Activated CD8-positive, alpha-beta T cell treated with anti-CD3 and anti-CD28 coated beads, Interleukin-2, amount 10 ng/mL, durations not matched to agents 7 days and 5 days (primary cell): ENCODE measurements around the gene SAP30. TPM values are rescaled to one million over a fixed set of nuclear protein-coding genes. Genes with fewer than 3 reads are reported as not detected.

Experiments
- total RNA-seq, 2 experiments: library from RNA; stranded (reverse); gene quantifications; one replicate each; pipeline ENCODE4 v1.2.3, GENCODE V29; 2021

SAP30 gene
- total RNA-seq, 2 experiments from 2014 or later = 19.7 to 21.0 TPM

Other genes with a start within 250 kb of the SAP30 start
- gene GALNT7, start 202.1 kb upstream of the SAP30 start, total RNA-seq = 10 to 100 TPM; 16.2 to 16.7 TPM
- gene HMGB2, start 36.6 kb upstream of the SAP30 start, total RNA-seq = 100 to 1,000 TPM; 861 to 891 TPM
- gene SCRG1, start 28.2 kb downstream of the SAP30 start, total RNA-seq = not detected
- not detected for gene HAND2, start 159.3 kb downstream of the SAP30 start, total RNA-seq